GM18870 (cell line): ENCODE measurements around the gene MYLK.

Experiments used
- ATAC-seq: cut with Tn5 transposase; IDR thresholded peaks from one replicate; pipeline ENCODE4 v1.9.1; 2021; ENCODE audit warnings: moderate library complexity; ENCODE audit not compliant: unreplicated experiment

MYLK gene

DNA sequence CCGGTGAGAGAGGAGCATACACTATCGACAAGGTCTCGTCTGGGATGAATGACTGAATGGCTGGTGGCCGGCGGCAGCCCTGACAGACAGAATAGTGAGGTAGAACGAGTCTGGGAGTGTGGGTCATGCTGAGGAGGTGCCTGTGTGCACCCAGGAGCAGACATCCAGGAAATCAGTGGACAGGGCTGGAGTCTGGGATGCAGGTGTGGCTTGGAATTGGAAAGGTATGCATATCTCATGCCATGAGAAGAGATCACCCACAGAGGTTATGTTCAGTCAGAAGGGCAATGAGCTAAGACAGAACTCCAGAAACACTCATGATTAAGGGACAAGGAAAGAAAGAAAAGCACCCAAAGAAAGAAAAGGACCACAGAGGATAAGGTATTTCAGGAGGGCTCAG is 320.1 kb downstream of the MYLK start:
- no peak for ATAC-seq

- no peak for ATAC-seq
These were observed 321.6 kb downstream of the MYLK start for GRCh38 chr3:123562547-123562946.

DNA sequence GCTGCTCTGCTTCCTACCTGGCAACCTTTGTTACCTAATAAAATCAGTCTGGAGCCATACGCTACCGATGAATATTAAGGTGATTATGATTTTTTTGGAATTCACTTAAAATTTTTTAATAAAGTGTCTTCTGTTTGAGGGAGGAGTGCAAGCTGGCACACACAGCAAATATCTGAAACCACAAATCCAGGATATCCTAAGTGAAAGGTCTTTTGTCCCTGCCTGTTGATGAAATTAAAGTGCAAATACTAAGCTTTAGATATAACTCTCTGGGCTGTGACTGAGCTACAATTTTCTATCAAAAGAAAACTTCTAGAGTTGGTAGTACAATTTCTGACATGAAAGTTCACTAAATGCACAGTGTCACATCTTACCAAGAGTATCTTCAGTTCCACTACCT is 322.9 kb downstream of the MYLK start:
- ATAC-seq = no peak
